ENCODE data around the gene PTPRT.

Gene PTPRT

GRCh38 chr20:42686057-42686456 is 503.6 kb downstream of the PTPRT start:
- no peak for DNase-seq
- no peak overlapping the region for H3K27ac ChIP-seq (ENCODE audit: low read length)
- H2AFZ ChIP-seq (ENCODE audit: low read depth, low read length), result no peak overlapping the region
- H3K4me1 ChIP-seq (ENCODE audit: insufficient read depth, low read length), result no peaks in the 10 kb centered on the region
- H3K27me3 ChIP-seq (ENCODE audit: insufficient read depth, low read length, poor library complexity), result peaks cover 2% of the 10 kb centered on the region
- ATAC-seq (ENCODE audit: insufficient read depth, low read depth), result no peak
- no peak overlapping the region for H3K4me3 ChIP-seq (ENCODE audit: low read depth in 1 of 2, low read length in 2 of 2)
- no peaks in the 10 kb centered on the region for H3K9me3 ChIP-seq (ENCODE audit: insufficient read depth, low read length, severe bottlenecking)
- no peaks in the 10 kb centered on the region for H3K79me2 ChIP-seq (ENCODE audit: insufficient read depth, low read length)
- TF ChIP-seq CTCF (IDR thresholded peaks at IDR 0.05; ENCODE audit: borderline replicate concordance, extremely low read depth, low read length, poor library complexity, severe bottlenecking) (no peak), EZH2 (IDR thresholded peaks at IDR 0.05; ENCODE audit: borderline replicate concordance, low read depth, low read length, severe bottlenecking) (no peak)
- 0 out of 2 replicates have a peak, but pooled peaks cover 3% of the 10 kb centered on the region for H4K20me1 ChIP-seq (ENCODE audit: insufficient read depth, low read length)
- H3K4me2 ChIP-seq (ENCODE audit: insufficient read depth, low read length), result no peak overlapping the region
- no peaks in the 10 kb centered on the region for H3K36me3 ChIP-seq (ENCODE audit: insufficient read depth, low read length)
- no peak overlapping the region for H3K9ac ChIP-seq (ENCODE audit: low read depth, low read length)

- H3K9me3 ChIP-seq (ENCODE audit: insufficient read depth, low read length, severe bottlenecking), result no peaks in the 10 kb centered on the region
- no peak overlapping the region for H3K9ac ChIP-seq (ENCODE audit: low read depth, low read length)
- no peak overlapping the region for H3K4me3 ChIP-seq (ENCODE audit: low read depth in 1 of 2, low read length in 2 of 2)
- H2AFZ ChIP-seq (ENCODE audit: low read depth, low read length), result no peak overlapping the region
- H3K27me3 ChIP-seq (ENCODE audit: insufficient read depth, low read length, poor library complexity), result peaks cover 2% of the 10 kb centered on the region
- no peaks in the 10 kb centered on the region for H3K36me3 ChIP-seq (ENCODE audit: insufficient read depth, low read length)
- no peaks in the 10 kb centered on the region for H3K4me1 ChIP-seq (ENCODE audit: insufficient read depth, low read length)
- TF ChIP-seq CTCF (IDR thresholded peaks at IDR 0.05; ENCODE audit: borderline replicate concordance, extremely low read depth, low read length, poor library complexity, severe bottlenecking), result peak; percentile 48
- no peak for TF ChIP-seq EZH2 (IDR thresholded peaks at IDR 0.05; ENCODE audit: borderline replicate concordance, low read depth, low read length, severe bottlenecking)
- H3K27ac ChIP-seq (ENCODE audit: low read length), result no peak overlapping the region
- H4K20me1 ChIP-seq (ENCODE audit: insufficient read depth, low read length), result no peaks in the 10 kb centered on the region
- H3K4me2 ChIP-seq (ENCODE audit: insufficient read depth, low read length), result no peak overlapping the region
- no peak for DNase-seq
- ATAC-seq (ENCODE audit: insufficient read depth, low read depth), result no peak
- H3K79me2 ChIP-seq (ENCODE audit: insufficient read depth, low read length), result no peaks in the 10 kb centered on the region
Observed at GRCh38 chr20:42678895-42679294, 510.8 kb downstream of the PTPRT start.

- H3K4me3 ChIP-seq (ENCODE audit: low read depth in 1 of 2, low read length in 2 of 2), result no peak overlapping the region
- no peaks in the 10 kb centered on the region for H3K27me3 ChIP-seq (ENCODE audit: insufficient read depth, low read length, poor library complexity)
- H3K9me3 ChIP-seq (ENCODE audit: insufficient read depth, low read length, severe bottlenecking), result no peaks in the 10 kb centered on the region
- H3K27ac ChIP-seq (ENCODE audit: low read length), result no peak overlapping the region
- DNase-seq (no peak), ATAC-seq (ENCODE audit: insufficient read depth, low read depth) (no peak)
- no peaks in the 10 kb centered on the region for H3K79me2 ChIP-seq (ENCODE audit: insufficient read depth, low read length)
- H3K4me1 ChIP-seq (ENCODE audit: insufficient read depth, low read length), result no peaks in the 10 kb centered on the region
- H3K36me3 ChIP-seq (ENCODE audit: insufficient read depth, low read length), result no peaks in the 10 kb centered on the region
- no peaks in the 10 kb centered on the region for H4K20me1 ChIP-seq (ENCODE audit: insufficient read depth, low read length)
- H3K4me2 ChIP-seq (ENCODE audit: insufficient read depth, low read length), result no peak overlapping the region
- no peak overlapping the region for H3K9ac ChIP-seq (ENCODE audit: low read depth, low read length)
- H2AFZ ChIP-seq (ENCODE audit: low read depth, low read length), result no peak overlapping the region
- no peak for TF ChIP-seq EZH2 (IDR thresholded peaks at IDR 0.05; ENCODE audit: borderline replicate concordance, low read depth, low read length, severe bottlenecking)
- TF ChIP-seq CTCF (IDR thresholded peaks at IDR 0.05; ENCODE audit: borderline replicate concordance, extremely low read depth, low read length, poor library complexity, severe bottlenecking), result no peak
Observed at GRCh38 chr20:42656130-42656529, 533.6 kb downstream of the PTPRT start.

DNA sequence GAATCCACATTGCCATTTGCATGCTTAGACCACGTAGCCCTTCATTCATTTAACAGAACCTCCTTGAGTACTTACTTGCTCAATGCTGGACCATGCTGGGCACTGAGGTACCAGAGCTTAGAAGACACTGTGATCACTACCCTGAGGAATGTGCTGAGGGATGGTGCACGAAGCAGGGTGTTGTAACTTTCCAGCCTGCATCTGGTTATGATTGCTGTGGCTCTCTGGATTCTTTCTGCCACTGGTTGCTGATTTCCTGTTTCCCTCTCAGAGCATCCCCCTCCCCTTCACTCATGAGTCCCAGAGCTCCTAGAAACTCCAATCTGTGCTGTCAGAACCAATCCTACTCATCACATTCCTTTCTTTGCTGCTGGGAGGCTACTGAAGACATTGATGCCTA is 537.4 kb downstream of the PTPRT start:
- Histone ChIP-seq H3K27me3 (ENCODE audit: insufficient read depth, low read length, poor library complexity) (no peaks in the 10 kb centered on the region), H3K4me2 (ENCODE audit: insufficient read depth, low read length) (no peak overlapping the region), H3K36me3 (ENCODE audit: insufficient read depth, low read length) (no peaks in the 10 kb centered on the region), H2AFZ (ENCODE audit: low read depth, low read length) (no peak overlapping the region), H3K79me2 (ENCODE audit: insufficient read depth, low read length) (no peaks in the 10 kb centered on the region), H3K9me3 (ENCODE audit: insufficient read depth, low read length, severe bottlenecking) (no peaks in the 10 kb centered on the region), H4K20me1 (ENCODE audit: insufficient read depth, low read length) (no peaks in the 10 kb centered on the region), H3K4me3 (ENCODE audit: low read depth in 1 of 2, low read length in 2 of 2) (no peak overlapping the region), H3K9ac (ENCODE audit: low read depth, low read length) (no peak overlapping the region), H3K27ac (ENCODE audit: low read length) (no peak overlapping the region), H3K4me1 (ENCODE audit: insufficient read depth, low read length) (no peaks in the 10 kb centered on the region)
- TF ChIP-seq EZH2 (IDR thresholded peaks at IDR 0.05; ENCODE audit: borderline replicate concordance, low read depth, low read length, severe bottlenecking) (no peak), CTCF (IDR thresholded peaks at IDR 0.05; ENCODE audit: borderline replicate concordance, extremely low read depth, low read length, poor library complexity, severe bottlenecking) (no peak)
- ATAC-seq (ENCODE audit: insufficient read depth, low read depth) (no peak), DNase-seq (no peak)
